HL-60/S4 treated with phorbol 12-myristate 13-acetate at 8.2 ng/mL for 4 days and 3 days (cell line): ENCODE results near the gene MOXD1.

Experiments
- in situ Hi-C: fragments of 300-500 bp; cut with MboI; formaldehyde crosslinking; loops from 2 replicates; pipeline ENCODE4 v1.15.0; 2022; ENCODE audit warnings: low sequenced_read_pairs

MOXD1 gene

DNA sequence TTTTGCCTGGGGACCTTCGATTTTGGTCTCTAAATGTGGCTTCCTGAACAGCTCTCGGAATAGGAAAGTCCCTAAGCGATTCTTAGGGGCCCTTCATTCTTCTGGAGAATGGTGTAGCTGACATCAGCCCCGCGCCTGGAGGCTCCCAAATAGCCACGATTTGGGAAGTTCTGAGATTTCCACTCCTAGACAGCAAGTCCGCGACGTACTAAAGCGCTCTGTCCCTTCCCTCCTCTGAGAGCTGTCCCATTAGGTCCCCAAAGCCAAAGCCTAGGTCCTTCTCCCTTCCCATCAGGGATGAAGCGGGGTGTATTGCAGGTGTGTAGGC is 756 bp downstream of the MOXD1 start:
- in situ Hi-C loops: no loop called here

DNA sequence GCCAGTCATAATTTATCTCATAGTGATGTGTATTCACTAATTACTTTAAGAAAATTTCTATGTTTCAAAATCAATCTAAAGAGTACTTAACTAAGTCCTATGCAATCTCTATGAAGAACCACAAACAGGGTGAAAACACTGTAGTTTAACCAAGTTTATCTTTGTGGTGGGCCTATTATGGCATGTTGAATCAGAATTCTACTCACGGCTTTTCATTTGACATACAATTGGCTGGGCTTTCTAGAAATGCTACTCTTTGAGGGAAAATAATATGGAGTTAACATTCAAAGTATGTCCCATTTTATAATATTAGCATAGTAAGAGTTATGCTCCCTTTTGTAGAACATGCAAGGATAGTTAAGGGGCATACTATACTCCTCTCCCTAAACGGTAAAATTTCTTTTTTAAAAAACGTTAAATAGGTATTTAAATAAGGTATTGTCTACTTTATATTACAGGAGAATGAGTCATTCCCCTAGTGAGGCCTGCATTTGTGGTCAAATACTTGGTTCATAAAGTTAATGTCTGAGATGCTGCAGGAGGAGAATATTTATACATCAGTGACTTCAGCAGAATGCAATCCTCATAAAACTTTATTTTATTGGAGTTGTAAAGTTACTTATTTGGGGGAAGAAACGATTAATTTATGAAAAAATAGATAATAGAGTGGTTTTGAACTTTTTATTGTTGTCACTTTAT is 1.8 kb downstream of the MOXD1 start:
- in situ Hi-C loops: no loop called here

DNA sequence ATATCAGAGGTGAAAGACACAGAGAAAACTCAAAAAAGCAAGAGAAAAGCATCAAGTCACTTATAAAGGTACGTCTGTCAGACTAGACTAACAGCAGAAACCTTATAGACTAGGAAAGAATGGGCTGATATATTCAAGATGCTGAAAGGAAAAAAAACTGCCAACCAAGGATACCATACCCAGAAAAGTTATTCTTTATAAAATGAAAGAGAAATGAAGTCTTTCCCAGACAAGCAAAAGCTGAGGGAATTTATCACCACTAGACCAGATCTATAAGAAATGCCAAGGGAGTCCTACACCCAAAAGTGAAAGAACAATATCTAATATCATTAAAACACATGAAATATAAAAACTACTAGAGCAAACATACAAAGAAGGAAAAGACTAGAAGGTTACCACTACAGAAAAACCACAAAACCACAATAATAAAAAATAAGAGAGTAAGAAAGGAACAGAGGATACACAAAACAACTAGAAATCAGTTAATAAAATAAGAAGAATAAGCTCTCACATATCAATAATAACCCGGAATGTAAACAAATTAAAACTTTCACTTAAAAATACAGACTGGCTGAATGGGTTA is 6.2 kb downstream of the MOXD1 start:
- in situ Hi-C loops: no loop called here

DNA sequence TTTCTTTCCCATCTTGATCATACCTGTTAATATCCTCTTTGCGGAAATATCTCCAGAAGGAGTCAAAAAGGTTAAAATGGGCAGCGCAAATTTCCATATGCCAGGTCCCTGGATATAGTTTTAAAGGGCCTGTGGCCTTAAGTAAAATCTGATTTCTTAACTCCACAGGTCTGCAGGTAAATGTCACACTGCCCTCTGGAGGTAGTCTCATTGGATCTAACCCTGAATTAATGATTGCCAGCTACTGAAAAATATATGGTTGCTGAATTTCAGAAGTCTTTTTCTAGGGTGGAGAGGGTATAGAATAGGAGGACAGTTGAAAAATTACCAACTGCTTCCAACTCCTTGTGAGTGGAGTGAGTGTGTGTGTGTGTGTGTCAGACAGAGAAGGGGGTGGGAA is 8.5 kb downstream of the MOXD1 start:
- in situ Hi-C loops: no loop called here

DNA sequence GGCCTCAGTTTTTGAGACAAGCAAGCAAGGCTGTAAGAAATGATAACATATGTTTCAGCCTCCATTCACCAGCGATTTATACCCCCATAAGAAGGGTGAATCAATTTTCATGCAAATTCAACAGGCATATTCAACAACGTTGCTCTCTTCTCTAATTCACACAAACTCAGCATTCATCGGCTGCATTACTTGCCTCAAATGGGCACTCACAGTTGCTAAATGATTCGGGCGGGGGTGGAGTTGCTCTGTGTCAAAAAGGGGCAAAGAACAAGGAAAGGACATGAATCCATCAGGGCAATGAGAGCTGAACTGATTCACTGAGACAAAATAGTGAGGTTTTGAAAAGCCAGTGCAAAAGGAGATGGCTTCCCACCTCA is 9.0 kb downstream of the MOXD1 start:
- in situ Hi-C loops: no loop called here

DNA sequence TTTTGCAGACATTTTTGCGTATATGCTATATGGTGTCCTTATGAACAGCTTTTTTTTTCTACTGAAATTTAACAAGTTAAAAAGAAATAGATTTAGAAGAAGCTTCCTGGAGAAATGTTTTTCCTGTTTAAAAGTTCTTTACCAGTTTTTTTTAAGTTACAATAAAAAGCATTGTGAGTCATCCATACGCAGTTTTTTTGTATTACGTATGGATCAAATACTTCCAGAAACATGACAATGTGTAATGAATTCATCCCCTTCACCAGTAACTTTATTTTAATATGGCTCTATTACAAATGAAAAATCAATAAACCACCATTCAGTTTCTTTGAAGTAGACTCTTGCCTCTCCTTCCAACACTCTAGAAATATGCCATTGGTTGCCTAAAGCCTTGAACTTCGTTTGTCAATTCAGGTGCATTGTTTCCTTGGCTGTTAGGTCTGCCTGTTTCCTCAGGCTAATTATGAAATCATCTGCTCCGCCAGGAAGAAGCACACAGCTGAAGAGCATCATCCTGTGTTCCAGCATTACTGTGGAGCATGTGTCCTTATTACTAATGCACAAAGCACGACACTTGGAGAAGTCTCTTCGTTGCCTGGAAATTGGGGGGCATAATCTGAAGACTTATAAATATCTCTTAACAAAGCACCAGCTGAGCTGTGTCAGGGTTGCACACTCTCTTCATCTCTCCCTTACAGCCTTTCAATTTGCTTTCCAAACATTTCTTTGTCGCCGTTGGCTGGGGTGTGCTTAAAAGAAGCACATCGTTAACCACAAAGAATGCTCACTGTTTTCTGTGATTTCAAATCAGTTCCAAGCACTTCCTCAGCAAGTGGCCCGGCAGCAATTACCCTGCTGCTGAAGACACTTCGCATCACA is 9.6 kb downstream of the MOXD1 start:
- in situ Hi-C loops: no loop called here

DNA sequence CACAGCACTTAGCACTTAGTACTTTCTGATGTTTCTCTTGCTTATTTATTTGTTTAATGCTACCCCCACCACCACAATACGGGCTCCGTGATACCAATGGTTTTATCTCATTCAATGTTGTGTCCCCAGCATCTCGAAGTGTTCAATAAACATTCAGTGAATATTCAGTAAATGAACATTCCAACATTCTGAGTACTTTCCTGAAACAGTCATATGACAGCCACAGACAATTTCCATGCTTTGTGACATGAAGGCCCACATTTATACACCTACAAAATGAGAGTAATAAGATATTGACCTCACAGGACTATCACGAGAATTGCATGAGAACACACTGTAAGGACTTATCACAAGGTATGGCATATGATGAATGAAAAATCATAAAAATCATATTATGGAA is 10.8 kb downstream of the MOXD1 start:
- in situ Hi-C loops: no loop called here

DNA sequence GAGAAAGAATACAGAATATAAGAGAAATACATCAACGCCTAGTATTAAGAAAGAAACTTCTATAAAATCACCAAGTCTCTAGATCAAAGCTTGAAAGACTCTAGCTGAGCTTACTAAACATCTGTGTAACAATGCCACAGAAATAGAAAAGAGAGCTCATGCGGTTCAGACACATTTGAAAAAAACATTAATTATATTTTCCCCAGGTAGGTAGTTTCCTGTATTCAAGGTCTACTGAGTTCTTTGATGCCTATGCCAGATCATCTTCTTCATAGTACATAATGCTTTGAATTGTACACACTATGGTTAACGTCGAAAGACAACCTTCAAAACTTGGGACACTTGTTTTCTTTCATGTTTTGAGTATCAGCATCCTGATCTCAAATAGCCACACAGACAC is 11.3 kb downstream of the MOXD1 start:
- in situ Hi-C loops: no loop called here

DNA sequence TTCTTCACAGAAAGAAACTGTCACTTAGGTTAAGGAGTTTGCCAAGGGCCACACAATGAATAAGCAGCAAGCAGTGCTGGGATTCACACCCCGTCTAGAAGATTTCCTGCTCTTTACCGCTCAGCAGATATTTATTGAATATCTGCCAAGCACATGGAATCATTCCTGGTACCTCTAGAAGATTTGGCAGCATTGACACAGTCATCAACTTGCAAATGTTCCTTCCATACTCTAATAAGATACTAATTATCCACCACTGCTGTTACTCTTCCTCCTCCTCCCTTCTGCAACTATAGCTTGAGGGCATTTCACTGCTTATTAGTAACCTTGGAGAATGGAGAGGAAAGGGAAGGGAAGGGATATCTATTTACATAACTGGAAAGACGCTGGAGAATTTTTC is 13.0 kb downstream of the MOXD1 start:
- in situ Hi-C loops: no loop called here

DNA sequence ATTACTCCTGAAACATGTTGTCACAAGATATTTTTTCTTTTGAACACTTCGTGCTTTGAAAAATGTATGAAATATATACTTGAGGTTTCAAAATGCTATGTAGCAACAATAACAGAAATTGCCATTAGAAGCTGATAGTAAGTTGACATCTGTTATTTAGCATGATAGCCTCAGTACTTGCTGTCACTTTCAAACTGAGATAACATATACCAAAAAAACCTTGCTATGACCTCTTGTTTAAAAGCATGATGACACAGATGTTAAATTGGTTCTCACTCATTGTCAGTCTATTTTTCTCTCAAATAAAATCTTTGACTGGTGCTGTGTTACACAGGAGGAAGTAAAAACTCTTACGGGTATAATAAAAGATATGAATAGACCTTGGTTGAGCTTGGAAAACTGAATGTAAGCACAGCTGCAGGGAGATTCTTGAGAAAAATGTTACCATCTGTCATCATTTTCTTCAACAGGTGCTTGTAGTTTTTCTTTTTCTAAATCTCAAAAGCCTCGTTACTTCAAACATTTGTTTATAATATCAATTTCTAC is 18.6 kb downstream of the MOXD1 start:
- in situ Hi-C loops: no loop called here

DNA sequence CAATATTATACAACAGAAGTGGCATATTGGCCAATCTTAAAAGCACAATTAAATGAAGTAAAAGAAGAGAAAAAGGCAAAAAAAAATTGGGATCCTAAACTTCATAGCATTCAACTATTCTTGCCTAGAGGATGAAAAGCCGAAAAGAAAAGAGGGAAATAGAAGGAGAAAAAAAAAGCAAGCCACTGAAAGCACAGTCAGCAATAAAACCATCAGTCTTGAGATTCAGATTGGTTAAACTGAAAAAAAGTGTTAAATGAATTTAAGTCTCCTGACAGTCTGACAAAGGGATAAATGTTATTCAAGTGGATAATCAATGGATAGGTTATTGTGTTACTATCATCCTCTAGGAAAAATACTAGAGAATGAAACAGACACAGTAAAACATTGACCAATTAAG is 19.9 kb downstream of the MOXD1 start:
- in situ Hi-C loops: no loop called here

DNA sequence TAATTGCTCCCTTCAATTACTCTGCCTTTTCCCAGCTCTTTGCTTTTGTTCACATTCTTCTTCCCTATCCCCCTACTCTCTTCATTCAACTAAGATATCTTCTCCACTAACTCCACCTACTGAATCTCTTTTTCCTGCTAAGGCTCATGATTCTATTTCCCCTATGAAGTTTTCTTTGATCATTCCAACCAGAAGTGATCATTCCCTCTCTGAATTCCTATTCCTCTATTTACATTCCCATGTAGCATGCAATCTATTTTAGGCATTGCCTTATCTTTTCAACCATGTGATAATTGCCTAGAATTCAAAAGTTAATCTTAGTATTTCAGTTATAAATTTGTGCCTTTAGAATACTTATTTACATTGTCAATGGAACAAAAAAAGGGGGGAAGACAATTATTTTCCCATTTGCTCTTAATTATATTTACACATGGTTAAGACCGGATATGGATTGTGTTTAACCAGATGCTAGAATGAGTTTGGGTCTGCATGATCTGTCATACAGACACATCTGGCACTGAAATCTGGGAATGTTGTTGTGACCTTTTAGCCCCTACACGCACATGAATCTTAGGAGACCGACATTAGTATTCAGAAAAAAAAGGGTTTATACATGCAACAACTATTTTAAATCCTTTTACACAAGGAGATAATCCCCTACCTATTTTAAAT is 20.8 kb downstream of the MOXD1 start:
- in situ Hi-C loops: no loop called here

DNA sequence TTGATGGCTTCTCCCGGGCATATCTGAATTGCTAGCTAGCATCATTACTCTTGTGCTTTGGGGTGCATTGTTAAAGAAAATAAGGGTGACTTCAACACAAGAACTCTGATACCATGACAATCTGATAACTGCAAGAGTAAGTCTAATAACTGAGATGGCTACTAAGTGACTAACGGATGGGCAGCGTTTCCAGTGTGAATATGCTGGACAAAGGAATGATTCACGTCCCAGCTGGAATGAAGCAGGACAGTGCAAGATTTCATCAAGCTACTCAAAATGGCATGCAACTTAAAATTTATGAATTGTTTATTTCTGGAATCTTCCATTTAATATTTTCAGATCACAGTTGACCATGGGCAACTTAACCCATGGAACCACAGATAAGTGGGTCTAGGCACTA is 31.7 kb downstream of the MOXD1 start:
- in situ Hi-C loops: no loop called here

DNA sequence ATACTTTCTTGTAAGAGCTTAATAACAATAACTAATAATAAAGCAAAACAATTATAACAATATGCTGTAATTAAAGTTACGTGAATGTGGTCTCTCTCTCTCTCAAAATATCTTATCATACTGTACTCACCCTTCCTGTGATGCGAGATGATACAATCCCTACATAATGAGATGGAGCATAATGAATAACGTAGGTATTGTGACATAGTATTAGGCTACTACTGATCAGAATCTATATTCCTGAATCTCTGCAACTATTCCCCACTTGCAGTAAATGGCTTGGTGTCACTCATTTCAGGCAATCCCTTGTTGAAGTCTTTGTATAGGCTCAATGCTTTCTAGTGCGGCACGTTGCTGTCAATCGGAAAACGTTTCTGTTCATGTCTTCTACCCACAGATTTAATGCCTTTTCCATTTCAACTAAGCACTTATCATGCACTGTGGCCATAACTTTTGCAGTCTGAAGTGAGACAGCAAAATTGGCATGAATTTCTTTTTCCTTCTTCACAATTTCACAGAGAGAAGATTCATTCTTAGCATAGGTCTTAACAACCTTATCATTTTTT is 32.3 kb downstream of the MOXD1 start:
- in situ Hi-C loops: no loop called here

DNA sequence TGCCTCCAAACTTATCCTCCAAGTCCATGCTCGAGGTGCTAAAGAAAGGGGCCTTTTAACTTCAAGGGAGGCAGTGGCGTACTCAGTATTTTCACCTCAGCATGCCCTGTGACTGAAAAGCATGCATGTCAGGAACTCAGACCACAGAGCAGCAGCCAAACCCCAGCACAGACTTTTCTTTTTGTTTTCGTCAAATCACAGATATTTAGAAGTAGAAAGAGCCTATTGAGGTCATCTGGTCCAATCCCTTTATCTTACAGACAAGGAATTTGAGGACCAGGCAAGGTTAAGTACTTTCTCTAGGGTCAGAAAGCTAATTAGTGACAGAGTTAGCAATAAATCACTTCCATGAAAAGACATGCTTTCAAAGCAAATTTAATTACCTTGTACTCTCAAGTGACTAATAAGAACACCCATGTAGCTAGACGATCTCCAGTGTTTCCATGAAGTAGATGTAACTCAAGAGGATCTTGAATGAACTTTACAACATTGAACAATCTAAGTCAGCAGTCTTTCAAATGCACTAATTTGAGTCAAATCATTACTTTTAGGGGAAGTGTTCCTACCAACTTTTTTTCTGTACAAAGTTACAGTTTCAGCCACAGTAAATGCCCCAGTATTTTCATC is 35.9 kb downstream of the MOXD1 start:
- in situ Hi-C loops: no loop called here

DNA sequence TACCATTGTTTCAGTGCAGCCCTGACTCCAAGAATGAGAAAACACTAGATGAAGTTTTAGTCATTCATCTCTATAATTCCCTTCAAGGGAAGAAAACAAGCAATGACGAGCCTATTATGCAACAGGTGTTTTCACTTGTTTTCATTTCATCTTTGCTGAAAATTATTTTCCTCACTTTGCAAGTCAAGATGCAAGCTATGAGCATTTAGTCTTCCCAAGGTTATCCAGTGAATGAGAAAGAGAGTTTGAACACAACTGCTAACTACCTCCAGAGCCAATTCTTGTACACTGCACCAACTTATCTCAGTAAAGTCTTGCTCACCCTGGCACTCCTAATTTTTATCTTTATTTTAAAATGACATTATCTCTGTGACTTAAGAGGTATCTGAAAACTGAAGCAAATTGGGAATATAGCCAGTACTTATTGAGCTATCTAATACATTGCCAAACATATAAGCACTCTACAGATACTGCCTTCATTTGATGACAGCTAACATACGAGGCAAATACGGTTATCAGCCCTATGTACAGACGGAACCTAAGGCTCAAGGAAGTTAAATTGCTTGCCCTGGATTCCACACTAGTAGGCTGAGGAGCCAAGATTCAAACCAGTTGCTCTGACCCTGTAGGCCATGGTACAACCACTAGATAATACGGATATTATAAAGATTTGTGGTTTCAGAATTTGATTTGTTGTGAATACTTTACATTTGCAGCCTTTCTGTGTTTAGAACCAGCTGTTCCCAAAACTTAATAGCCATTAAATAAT is 36.8 kb downstream of the MOXD1 start:
- in situ Hi-C loops: no loop called here

DNA sequence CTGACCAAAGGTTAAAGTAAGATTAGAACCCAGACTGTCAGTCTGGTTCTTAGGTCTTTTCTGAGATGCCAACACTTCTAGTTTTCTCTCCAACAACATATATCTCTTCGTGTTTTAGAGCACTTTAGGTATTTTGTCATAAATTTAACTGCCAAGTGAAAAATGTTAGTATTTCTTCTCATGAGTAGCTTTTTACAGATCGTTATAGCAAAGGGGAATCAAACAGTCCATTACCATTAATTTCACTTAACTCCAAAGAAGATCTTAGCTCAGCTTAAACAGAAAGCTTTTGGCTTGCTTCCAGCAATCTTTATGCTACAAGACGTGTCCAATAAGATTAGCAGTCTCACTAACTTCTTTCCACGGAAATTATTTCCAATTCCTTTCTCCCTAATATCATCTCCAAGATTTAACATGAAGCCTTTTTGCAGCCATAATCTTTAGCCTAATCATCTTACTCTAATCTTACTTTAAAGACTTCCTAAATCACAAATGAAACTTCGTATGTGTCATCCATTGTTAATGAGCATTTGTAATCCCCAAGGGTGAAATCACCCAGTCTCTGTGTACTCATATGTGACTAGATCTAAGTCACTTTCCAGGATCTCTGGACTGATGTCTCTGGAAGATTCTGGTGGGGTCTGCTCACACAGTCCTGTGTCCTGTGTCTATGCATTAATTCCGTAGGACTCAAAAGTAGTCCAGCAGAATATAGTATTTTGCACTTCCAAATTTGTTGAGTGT is 38.7 kb downstream of the MOXD1 start:
- in situ Hi-C loops: no loop called here

DNA sequence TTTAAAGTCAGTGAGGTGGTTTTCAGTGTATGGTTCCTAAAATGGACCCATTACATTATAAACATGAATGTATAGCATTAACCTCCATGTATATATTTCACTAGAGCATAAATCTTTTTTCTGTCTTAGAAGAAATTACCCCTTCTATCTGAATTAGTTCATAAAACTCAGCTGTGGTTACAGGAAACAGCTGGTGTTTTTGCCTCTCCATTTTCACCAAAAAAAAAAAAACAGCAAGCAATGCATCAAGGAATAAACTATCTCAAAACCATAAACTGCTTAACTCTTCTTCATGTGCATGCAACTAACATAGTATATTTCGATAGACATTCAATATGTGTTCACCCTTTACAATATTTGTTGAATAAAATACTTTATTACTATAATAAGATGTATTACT is 40.2 kb downstream of the MOXD1 start:
- in situ Hi-C loops: no loop called here

DNA sequence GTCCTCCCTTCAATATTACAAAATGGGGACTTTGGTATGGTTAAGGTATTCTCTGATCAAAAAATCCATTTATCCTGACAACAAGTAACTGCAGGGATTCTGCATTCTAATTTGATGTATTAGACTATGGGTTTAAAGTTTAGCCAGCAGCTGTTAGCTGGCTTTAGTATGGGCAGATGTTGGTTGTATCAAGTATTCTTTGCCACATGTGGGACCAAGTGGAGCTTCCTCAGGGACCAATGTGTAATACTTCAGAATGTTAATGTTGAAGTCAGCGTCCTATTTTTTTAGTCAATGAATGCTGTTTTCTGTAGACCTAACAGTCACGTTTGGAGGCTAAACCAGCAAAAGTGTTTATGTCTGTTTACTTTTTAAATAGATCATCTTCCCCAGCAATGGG is 41.4 kb downstream of the MOXD1 start:
- in situ Hi-C loops: no loop called here
